Measurements from ENCODE around the gene NSUN6. TPM values are rescaled to one million over a fixed set of nuclear protein-coding genes. Genes with fewer than 3 reads are reported as not detected.

The NSUN6 gene, protein sequence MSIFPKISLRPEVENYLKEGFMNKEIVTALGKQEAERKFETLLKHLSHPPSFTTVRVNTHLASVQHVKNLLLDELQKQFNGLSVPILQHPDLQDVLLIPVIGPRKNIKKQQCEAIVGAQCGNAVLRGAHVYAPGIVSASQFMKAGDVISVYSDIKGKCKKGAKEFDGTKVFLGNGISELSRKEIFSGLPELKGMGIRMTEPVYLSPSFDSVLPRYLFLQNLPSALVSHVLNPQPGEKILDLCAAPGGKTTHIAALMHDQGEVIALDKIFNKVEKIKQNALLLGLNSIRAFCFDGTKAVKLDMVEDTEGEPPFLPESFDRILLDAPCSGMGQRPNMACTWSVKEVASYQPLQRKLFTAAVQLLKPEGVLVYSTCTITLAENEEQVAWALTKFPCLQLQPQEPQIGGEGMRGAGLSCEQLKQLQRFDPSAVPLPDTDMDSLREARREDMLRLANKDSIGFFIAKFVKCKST
- 1 to 10 TPM; 6.5 to 9.3 TPM for total RNA-seq

DNA sequence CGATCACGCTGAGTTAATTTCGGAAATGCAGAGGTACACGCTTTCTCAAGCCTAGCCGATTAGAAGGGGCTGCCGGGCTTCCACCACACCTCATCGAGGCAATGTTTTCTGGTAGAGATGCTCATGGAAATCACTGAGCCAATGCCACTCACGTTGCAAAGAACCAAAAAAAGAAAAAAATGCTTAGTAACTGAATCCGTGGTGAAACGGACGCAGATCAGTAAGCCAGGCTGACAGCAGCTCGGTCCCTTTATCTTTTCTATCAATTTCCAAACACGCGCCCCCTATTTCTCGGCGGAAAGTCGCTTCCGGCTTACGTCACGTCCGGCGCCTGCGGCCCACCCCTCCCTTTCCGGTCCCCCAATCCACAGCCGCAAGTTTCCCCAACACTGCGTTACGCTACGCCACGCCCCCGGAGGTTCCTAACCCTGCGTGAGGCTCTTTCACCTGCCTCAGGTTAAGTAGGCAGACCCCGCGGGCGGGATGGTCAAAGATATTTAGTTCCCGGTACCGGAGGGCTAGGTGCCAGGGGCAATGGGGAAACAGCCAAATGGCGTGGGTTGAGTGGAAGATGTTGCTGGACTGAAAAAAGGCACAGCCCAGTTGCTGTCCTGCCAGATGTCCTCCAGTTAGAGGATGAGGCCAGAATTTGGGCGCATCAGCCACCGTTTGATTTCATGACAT lies at the start of gene NSUN6:
NSUN6 (minus strand) TSS at position 264 of the 684 bp plus-strand sequence. CDS start 384 bp downstream, outside the sequence.

DNA sequence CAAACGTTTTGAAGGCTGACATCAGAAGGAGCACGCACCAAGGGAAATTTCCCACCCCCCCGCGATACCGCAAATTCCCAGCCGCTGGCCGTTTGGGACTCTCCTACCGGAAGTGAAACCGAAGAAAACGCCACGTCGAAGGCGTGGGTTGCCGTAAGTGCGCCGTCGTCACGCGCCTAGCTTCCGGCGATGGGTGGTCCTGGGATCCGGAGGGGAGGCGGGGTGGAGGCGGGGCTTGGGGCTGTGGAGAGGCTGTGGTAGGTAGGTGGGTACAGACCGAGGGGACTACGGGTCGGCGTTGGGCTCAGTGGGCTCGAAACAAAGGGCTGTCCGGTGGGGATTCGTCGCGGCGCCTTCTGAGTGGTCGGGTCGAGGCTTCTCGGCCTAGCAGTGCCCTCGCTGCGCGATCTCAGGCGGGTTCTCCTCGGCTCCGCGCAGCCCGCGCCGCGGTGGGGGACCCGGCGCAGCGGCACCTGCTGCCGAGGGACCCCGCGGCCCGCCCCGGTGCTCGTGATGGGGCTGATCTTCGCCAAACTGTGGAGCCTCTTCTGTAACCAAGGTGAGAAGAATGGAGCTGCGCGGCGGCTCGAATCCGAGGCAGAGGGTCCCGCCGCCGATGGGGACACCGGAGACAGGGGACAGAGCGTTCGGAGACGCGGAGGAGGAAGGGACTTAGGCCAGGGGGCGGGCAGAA lies 7.9 kb upstream of the NSUN6 start, which contains the start of gene ARL5B:
ARL5B (plus strand) TSS at position 307 of the 694 bp plus-strand sequence; CDS start at position 514, 207 bp downstream.

Other genes with a start within 250 kb of the NSUN6 start
- gene ARL5B, start 7.8 kb upstream of the NSUN6 start, total RNA-seq, result 10 to 100 TPM; 11.7 to 18.6 TPM

Measured in melanocyte of skin (primary cell).